K562 (cell line): Measurements from ENCODE around the gene ABLIM2. TPM values are rescaled to one million over a fixed set of nuclear protein-coding genes. Genes with fewer than 3 reads are reported as not detected.

Experiments
- ATAC-seq: fragments of 200-7000 bp; cut with Tn5 transposase; 3 replicates; pipeline ENCODE4 v1.9.1; 2020; ENCODE audit warnings: moderate library complexity
- BruUV-seq: library from RNA; stranded (reverse); fragments of 400-500 nt; replicated peaks from 2 replicates; lab custom pipeline; 2021; lab: Mats Ljungman, UMichigan
- CTCF ChIA-PET: fragments of 300-600 bp; formaldehyde crosslinking; extraction: SDS; loops from one replicate; lab custom pipeline; 2021; ENCODE audit warnings: low intra/inter-chr PET ratio; lab: Yijun Ruan, JAX
- POLR2A ChIA-PET: fragments of 300-600, 350-650 bp; sonication (Branson Sonifier 250); formaldehyde crosslinking; extraction: SDS; loops from one replicate; lab custom pipeline; 2021; ENCODE audit warnings: antibody characterized with exemption, inconsistent platforms; lab: Yijun Ruan, JAX
- DNase-seq, 4 experiments: peaks; one replicate each; pipeline versions ENCODE4 v3.0.0 to v3.0.0-alpha.2; 2011 to 2018; ENCODE audit warnings: low spot score in 3 of 4, mixed read lengths in 3 of 4; ENCODE audit errors: extremely low read depth in 1 of 4
- FAIRE-seq: peaks from 2 replicates; lab custom pipeline; 2011; peaks lifted over from hg19 to GRCh38; lab: Jason Lieb, UNC
- H2AFZ ChIP-seq: 2 replicates; pipeline ENCODE4 v1.6.0; 2011; ENCODE audit warnings: low read depth, low read length, control low read depth, inconsistent platforms
- H3K27ac ChIP-seq: fragments of 200-600 bp; 3 replicates; pipeline ENCODE4 v1.8.0; 2011; ENCODE audit warnings: low read depth, mild to moderate bottlenecking, control low read depth, inconsistent platforms, low read length, moderate library complexity, mixed read lengths; ENCODE audit errors: extremely low read depth
- H3K27me3 ChIP-seq, 2 experiments: fragments of 300-600 bp in 1 of 2; 2 replicates in 1 of 2; 3 replicates in 1 of 2; pipeline versions ENCODE4 v1.6.0 to v1.8.0; 2011; ENCODE audit warnings: inconsistent platforms in 2 of 2, low read length in 2 of 2, mild to moderate bottlenecking in 1 of 2, mixed read lengths in 1 of 2, moderate library complexity in 1 of 2; ENCODE audit not compliant: control insufficient read depth in 2 of 2, insufficient read depth in 2 of 2
- H3K36me3 ChIP-seq: fragments of 300-600 bp; 3 replicates; pipeline ENCODE4 v1.8.0; 2011; ENCODE audit warnings: mild to moderate bottlenecking, low read length, inconsistent platforms; ENCODE audit not compliant: control insufficient read depth, insufficient read depth
- H3K4me1 ChIP-seq, 2 experiments: fragments of 200-600 bp in 1 of 2; replicated peaks in 1 of 2; 2 replicates in 1 of 2; 3 replicates in 1 of 2; pipeline versions ENCODE4 v1.5.1 to v1.8.0; 2011; ENCODE audit warnings: inconsistent platforms in 2 of 2, low read length in 2 of 2, mild to moderate bottlenecking in 1 of 2, mixed read lengths in 1 of 2, moderate library complexity in 1 of 2; ENCODE audit not compliant: control insufficient read depth in 2 of 2, insufficient read depth in 2 of 2
- H3K4me2 ChIP-seq: 2 replicates; pipeline ENCODE4 v1.6.1; 2011; ENCODE audit warnings: low read length, control low read depth, inconsistent platforms, mixed read lengths; ENCODE audit not compliant: insufficient read depth
- H3K4me3 ChIP-seq: fragments of 200-600 bp; sonication (generic), shearing (Covaris generic); 2 replicates; pipeline ENCODE4 v1.5.1; 2016; ENCODE audit warnings: control low read depth, inconsistent platforms
- H3K79me2 ChIP-seq: fragments of 200-600 bp; 3 replicates; pipeline ENCODE4 v1.8.0; 2011; ENCODE audit warnings: low read length, inconsistent platforms; ENCODE audit not compliant: control insufficient read depth, insufficient read depth
- H3K9ac ChIP-seq, 2 experiments: 2 replicates each; pipeline versions ENCODE4 v1.6.0 to v1.6.1; 2011; ENCODE audit warnings: low read depth in 2 of 2, low read length in 2 of 2, control low read depth in 1 of 2, inconsistent platforms in 1 of 2, mild to moderate bottlenecking in 1 of 2, mixed read lengths in 1 of 2; ENCODE audit not compliant: insufficient read depth in 1 of 2
- H3K9me1 ChIP-seq: one replicate; pipeline ENCODE4 v1.6.0; 2011; ENCODE audit warnings: inconsistent platforms, mild to moderate bottlenecking, low read length, moderate library complexity; ENCODE audit not compliant: control insufficient read depth, insufficient read depth
- H3K9me3 ChIP-seq: replicated peaks from 2 replicates; pipeline ENCODE4 v1.5.1; 2011; ENCODE audit warnings: low read depth, low read length, inconsistent platforms; ENCODE audit not compliant: control insufficient read depth, insufficient read depth
- H4K20me1 ChIP-seq: replicated peaks from 2 replicates; pipeline ENCODE4 v1.6.1; 2011; ENCODE audit warnings: low read length, inconsistent platforms, mixed read lengths; ENCODE audit not compliant: control insufficient read depth, insufficient read depth
- CTCFL ChIP-seq: IDR thresholded peaks from 2 replicates; pipeline ENCODE4 v1.6.1; 2011; ENCODE audit warnings: borderline replicate concordance, low read depth, mild to moderate bottlenecking, moderate library complexity, low read length; ENCODE audit not compliant: insufficient read depth, poor library complexity, severe bottlenecking
- FIP1L1 ChIP-seq: fragments of 200-400 bp; formaldehyde crosslinking; IDR thresholded peaks from 2 replicates; pipeline ENCODE4 v1.6.1; 2018; ENCODE audit warnings: mild to moderate bottlenecking, low read depth, low read length; ENCODE audit not compliant: poor library complexity, severe bottlenecking
- FOXP4 ChIP-seq: sonication (generic); formaldehyde crosslinking; IDR thresholded peaks from 2 replicates; pipeline ENCODE4 v1.8.0; 2022; ENCODE audit warnings: mild to moderate bottlenecking, missing genetic modification reagents, borderline replicate concordance
- HNRNPUL1 ChIP-seq: fragments of 200-400 bp; formaldehyde crosslinking; IDR thresholded peaks from 2 replicates; pipeline ENCODE4 v1.6.1; 2017; ENCODE audit warnings: low read length
- RBFOX2 ChIP-seq: fragments of 200-400 bp; formaldehyde crosslinking; IDR thresholded peaks from 2 replicates; pipeline ENCODE4 v1.6.1; 2017; ENCODE audit warnings: low read depth, mild to moderate bottlenecking, low read length, moderate library complexity
- RBM15 ChIP-seq: fragments of 200-400 bp; formaldehyde crosslinking; IDR thresholded peaks from 2 replicates; pipeline ENCODE4 v1.6.1; 2018; ENCODE audit warnings: mild to moderate bottlenecking, low read length, moderate library complexity; ENCODE audit not compliant: insufficient read depth
- RCOR1 ChIP-seq, 2 experiments: IDR thresholded peaks; 2 replicates each; pipeline ENCODE4 v1.6.1; 2012; ENCODE audit warnings: low read depth in 2 of 2, low read length in 2 of 2, borderline replicate concordance in 1 of 2, improper control_type of control experiment in 1 of 2
- RHOXF2B ChIP-seq: fragments of 250-450 bp; sonication (Bioruptor Pico); conservative IDR thresholded peaks from 2 replicates; pipeline ENCODE4 v1.5.1; 2021
- SIRT6 ChIP-seq: IDR thresholded peaks from one replicate; pipeline ENCODE4 v1.6.1; 2012; ENCODE audit warnings: low read depth, mild to moderate bottlenecking, control low read depth, inconsistent platforms, low read length, moderate library complexity
- SPI1 ChIP-seq: IDR thresholded peaks from 2 replicates; pipeline ENCODE4 v1.6.1; 2011; ENCODE audit warnings: low read depth, low read length, control low read depth, borderline replicate concordance
- TGIF2 ChIP-seq: sonication (generic); formaldehyde crosslinking; IDR thresholded peaks from 2 replicates; pipeline ENCODE4 v1.8.1; 2022; ENCODE audit warnings: mild to moderate bottlenecking, missing genetic modification reagents, moderate library complexity
- ZBTB17 ChIP-seq: fragments of 450-650 bp; formaldehyde crosslinking; IDR thresholded peaks from 2 replicates; pipeline ENCODE4 v1.4.0; 2020; ENCODE audit warnings: mild to moderate bottlenecking
- ZBTB5 ChIP-seq: fragments of 450-650 bp; IDR thresholded peaks from 2 replicates; pipeline ENCODE4 v1.6.1; 2017; ENCODE audit warnings: antibody characterized with exemption
- ZNF23 ChIP-seq: fragments of 250-450 bp; sonication (Bioruptor Pico); IDR thresholded peaks from 2 replicates; pipeline ENCODE4 v1.4.0; 2020; ENCODE audit warnings: mild to moderate bottlenecking
- ZNF830 ChIP-seq: fragments of 250-450 bp; sonication (Bioruptor Pico); IDR thresholded peaks from 2 replicates; pipeline ENCODE4 v1.5.0; 2021; ENCODE audit warnings: mild to moderate bottlenecking
- WGBS: fragments of 100-300 bp; shearing (Covaris generic); methylation state at CpG from one replicate; pipeline ENCODE4 v1.1.6; 2016; ENCODE audit warnings: low coverage, mixed read lengths; ENCODE audit not compliant: insufficient coverage; ENCODE audit errors: missing lambda C conversion rate; 5-methylcytosine and 5-hydroxymethylcytosine counted together
- in situ Hi-C: fragments of 300-500 bp; cut with MboI; formaldehyde crosslinking; loops from 4 replicates; pipeline ENCODE4 v1.15.0; 2018; ENCODE audit warnings: inconsistent platforms, mixed read lengths
- intact Hi-C: fragments of 100-400 bp; cut with micrococcal nuclease; formaldehyde crosslinking; loops from 2 replicates; pipeline ENCODE4 v1.14.2; 2022
- polyA plus RNA-seq, 8 experiments: library from polyadenylated mRNA; depleted of rRNA in 4 of 8; stranded (reverse) in 5 of 8; unstranded in 3 of 8; fragments of >200 nt; fragmentation: Nextera tagmentation in 2 of 8; fragmentation: Illumina TruSeq in 1 of 8; extraction: Ambion mirVana in 2 of 8; extraction: Trizol in 1 of 8; gene quantifications; 2 replicates each; pipeline versions ENCODE4 v1.2.1 to v1.2.3, GENCODE V29; 2011 to 2014; ENCODE audit warnings: inconsistent platforms in 1 of 8, missing spikeins in 1 of 8
- total RNA-seq, 7 experiments: library from RNA; depleted of rRNA in 6 of 7; stranded (reverse); fragments of >200 nt in 6 of 7; fragmentation: Illumina TruSeq in 2 of 7; extraction: Trizol in 2 of 7; gene quantifications; 2 replicates each; pipeline versions ENCODE4 v1.2.1 to v1.2.3, GENCODE V29; 2011 to 2021; ENCODE audit warnings: low replicate concordance in 1 of 7

ABLIM2 gene
- total and polyA plus RNA-seq, 9 of the 15 experiments (the other 6 are each of a cell fraction or from before 2014, with no cell fraction given): not detected

GRCh38 chr4:7924163-7924562 lies 234.4 kb downstream of the ABLIM2 start (continued):
- TF ChIP-seq ZNF23 (no peak), FIP1L1 (no peak), FOXP4 (no peak), ZBTB17 (CRISPR knock-in tag) (no peak), TGIF2 (CRISPR knock-in tag) (no peak), SPI1 (no peak), ZNF830 (CRISPR knock-in tag) (no peak), RHOXF2B (CRISPR knock-in tag) (no peak), RCOR1 (IDR thresholded peaks at IDR 0.05; ENCODE audit: borderline replicate concordance in 1 of 2, low read depth in 2 of 2, low read length in 2 of 2) (no peak)

- no peaks in the 10 kb centered on the region for H3K36me3 ChIP-seq
- ChIA-PET POLR2A (no interaction called here), CTCF (no interaction called here)
- H3K4me3 ChIP-seq: no peak overlapping the region
- H2AFZ ChIP-seq: no peak overlapping the region
- intact Hi-C loops: no loop called here
- BruUV-seq: no TSS peak
- no peak for TF ChIP-seq CTCFL
- TF ChIP-seq SIRT6: no peak
- no peak for TF ChIP-seq RBM15
- TF ChIP-seq RBFOX2: no peak
- TF ChIP-seq ZBTB5: no peak
- TF ChIP-seq HNRNPUL1: no peak
- peaks cover 13 to 54% of the 10 kb centered on the region in 2 experiments; a peak in 3 of 5 replicates for H3K27me3 ChIP-seq
- no peak for DNase-seq
- in situ Hi-C loops: no loop called here
- no peak overlapping the region for H3K4me2 ChIP-seq
- FAIRE-seq: no peak
- 1% methylated on average over 7 of the region's 7 CpGs for WGBS
- H3K9ac ChIP-seq: no peak overlapping the region
- no peak overlapping the region for H3K27ac ChIP-seq
- H4K20me1 ChIP-seq: no peaks in the 10 kb centered on the region
- peaks cover 0 to 9% of the 10 kb centered on the region in 2 experiments; a peak in 1 of 5 replicates for H3K4me1 ChIP-seq
- no peaks in the 10 kb centered on the region for H3K79me2 ChIP-seq
- ATAC-seq: no peak
- no peaks in the 10 kb centered on the region for H3K9me3 ChIP-seq
- H3K9me1 ChIP-seq: no peaks in the 10 kb centered on the region
Measured at GRCh38 chr4:7922466-7922865, 236.1 kb downstream of the ABLIM2 start.
